Astrocyte of the spinal cord (primary cell): Measurements from ENCODE around the gene INPP4B.

Experiments used
- DNase-seq: peaks from one replicate; pipeline ENCODE4 v3.0.0; 2011; ENCODE audit warnings: low read depth, low spot score
- H3K4me3 ChIP-seq: 2 replicates; pipeline ENCODE4 v1.5.1; 2011; ENCODE audit warnings: low read depth, mild to moderate bottlenecking, low read length, moderate library complexity
- in situ Hi-C: cut with HindIII; loops from 2 replicates; pipeline ENCODE4 v1.10.0; 2017; ENCODE audit warnings: low sequenced_read_pairs
- TF ChIP-seq, protein P1 (sequence below): IDR thresholded peaks from 2 replicates; pipeline ENCODE4 v1.5.1; 2012; ENCODE audit warnings: low read depth, mild to moderate bottlenecking, low read length, inconsistent platforms

Gene INPP4B

DNA sequence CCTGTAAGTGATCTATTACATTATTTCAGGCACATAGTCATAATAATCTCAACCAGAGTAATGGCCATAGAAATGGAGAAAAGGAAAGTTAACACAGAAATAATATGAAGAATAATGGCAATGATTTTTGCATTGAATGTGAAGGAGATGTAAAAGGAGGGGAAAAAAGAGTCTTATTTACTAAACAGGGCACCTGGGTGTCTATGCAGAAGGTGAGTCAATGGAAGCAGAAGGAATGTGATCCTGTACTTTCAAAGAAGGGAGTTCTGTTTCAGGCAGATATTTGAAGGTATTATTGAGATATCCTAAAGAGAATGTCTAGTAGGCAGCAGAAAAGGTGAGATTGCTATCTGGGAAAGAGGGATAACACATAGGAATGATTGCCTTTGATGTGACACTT, 279.9 kb downstream of the INPP4B start:
- in situ Hi-C loops: no loop called here
- TF ChIP-seq, protein P1, sequence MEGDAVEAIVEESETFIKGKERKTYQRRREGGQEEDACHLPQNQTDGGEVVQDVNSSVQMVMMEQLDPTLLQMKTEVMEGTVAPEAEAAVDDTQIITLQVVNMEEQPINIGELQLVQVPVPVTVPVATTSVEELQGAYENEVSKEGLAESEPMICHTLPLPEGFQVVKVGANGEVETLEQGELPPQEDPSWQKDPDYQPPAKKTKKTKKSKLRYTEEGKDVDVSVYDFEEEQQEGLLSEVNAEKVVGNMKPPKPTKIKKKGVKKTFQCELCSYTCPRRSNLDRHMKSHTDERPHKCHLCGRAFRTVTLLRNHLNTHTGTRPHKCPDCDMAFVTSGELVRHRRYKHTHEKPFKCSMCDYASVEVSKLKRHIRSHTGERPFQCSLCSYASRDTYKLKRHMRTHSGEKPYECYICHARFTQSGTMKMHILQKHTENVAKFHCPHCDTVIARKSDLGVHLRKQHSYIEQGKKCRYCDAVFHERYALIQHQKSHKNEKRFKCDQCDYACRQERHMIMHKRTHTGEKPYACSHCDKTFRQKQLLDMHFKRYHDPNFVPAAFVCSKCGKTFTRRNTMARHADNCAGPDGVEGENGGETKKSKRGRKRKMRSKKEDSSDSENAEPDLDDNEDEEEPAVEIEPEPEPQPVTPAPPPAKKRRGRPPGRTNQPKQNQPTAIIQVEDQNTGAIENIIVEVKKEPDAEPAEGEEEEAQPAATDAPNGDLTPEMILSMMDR: no peak
- H3K4me3 ChIP-seq: no peak overlapping the region
- no peak for DNase-seq

DNA sequence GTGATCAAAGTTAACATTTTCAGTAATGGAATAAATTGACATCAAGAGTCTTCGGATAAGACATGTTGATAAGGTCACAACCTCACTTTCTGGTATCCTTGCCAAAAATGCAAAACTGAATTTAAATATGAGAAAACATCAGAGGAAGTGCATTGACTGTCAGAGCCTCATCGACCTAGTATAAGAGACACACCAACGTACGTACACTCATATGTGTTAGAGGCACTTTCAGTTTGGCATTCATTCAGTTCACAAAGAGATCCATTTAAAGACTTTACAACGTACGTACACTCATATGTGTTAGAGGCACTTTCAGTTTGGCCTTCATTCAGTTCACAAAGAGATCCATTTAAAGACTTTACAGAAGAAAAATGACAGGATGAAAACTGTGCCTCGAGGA, 280.3 kb downstream of the INPP4B start:
- no peak overlapping the region for H3K4me3 ChIP-seq
- in situ Hi-C loops: no loop called here
- TF ChIP-seq, protein P1: no peak
- DNase-seq: no peak

DNA sequence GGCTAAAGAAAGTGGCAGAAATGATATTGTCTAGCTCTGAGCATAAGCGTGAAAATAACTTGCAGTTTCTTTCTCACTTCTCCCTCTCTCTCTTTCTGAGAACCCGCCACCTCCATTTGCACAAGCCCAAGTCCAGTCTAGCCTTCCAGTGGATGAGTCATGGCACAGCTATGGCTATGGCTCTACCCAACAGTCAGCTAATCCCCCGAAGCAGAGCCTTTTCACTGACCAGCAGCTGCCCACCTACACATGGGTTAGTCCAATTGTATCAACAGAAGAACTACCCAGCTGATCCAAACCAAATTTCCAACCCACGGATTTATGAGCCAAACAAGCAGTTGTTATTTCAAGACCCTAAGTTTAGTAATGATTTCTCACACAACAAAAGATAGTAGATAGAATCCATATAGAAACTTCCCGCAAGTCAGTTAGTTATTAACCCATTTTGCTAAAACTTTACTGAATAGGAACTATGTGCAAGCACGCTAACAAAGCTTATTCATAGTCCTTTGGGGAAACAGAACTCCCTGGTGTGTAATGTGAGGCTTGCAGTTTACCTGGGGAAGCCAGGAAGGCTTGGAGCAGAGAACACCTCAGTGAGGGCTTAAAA, 282.3 kb downstream of the INPP4B start:
- in situ Hi-C loops: no loop called here
- peak; percentile 44 for DNase-seq
- H3K4me3 ChIP-seq: no peak overlapping the region
- TF ChIP-seq, protein P1: no peak

DNA sequence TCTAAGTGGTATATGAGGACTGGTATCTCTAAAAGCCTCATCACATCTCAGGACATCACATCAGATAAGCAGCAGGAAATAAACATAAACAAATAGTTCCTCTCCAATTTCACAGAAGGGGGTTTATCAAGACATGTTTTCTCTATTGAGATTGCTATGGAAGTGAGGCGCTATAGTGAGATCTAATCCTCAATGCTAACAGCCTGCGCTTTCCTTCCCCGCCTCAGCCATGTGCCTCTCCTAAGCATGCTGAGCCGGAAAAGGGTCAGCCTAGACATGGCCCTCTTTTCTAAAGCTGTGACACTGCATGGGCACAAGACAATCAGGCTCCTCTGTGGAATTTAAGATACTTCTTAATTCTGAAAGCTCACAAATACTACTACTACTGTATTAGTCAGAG, 286.1 kb downstream of the INPP4B start:
- in situ Hi-C loops: no loop called here
- H3K4me3 ChIP-seq: no peak overlapping the region
- TF ChIP-seq, protein P1: no peak
- no peak for DNase-seq

DNA sequence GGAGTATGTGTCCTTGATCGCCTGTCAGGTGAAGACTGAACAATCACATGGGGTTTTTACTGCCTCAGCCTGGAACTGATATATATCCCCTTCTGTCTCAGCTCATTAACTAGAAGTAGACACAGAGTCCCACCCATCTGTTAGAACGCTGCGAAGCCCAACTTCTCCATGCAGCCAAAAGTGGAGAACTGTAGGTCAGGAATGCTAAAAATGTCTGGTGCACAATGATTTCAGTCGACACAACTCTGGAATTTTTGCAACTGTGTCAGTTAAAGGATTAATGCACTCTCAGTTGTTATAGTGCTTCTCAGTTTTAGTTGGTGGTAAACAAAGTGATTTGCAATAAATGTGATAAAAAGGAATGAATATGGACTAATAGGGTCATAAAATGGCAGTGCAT, 287.2 kb downstream of the INPP4B start:
- DNase-seq: no peak
- TF ChIP-seq, protein P1: no peak
- in situ Hi-C loops: no loop called here
- no peak overlapping the region for H3K4me3 ChIP-seq

DNA sequence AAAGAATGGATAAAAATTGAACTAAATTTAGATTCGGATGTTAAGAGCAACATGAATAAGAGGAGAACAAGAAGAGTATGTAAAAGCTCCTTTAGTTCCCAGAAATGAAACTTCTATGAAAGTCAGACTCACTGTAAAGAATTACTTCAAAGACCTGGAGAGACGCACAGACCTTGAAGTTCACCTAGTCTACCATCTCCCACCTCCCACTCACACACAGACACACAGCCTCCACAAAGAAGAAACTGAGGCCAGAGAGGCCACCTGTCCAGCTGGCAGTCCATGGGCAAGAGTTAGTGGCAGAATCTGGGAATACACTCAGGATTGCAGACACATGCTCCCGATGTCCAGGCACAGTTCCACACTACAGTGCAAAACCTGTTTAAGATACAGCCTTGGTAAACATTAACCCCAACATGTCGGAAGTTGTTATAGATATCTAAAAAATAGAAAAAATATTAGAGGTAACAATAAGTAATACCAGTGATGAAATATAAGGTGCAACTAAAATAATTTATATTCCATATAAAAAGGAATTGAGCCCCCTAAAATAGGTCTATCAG, 288.8 kb downstream of the INPP4B start:
- no peak overlapping the region for H3K4me3 ChIP-seq
- TF ChIP-seq, protein P1: no peak
- DNase-seq: no peak
- in situ Hi-C loops: no loop called here
